KOPT-K1 (cell line): ENCODE results near the gene DLG4.
"Not testable (repeated sequence)": the region's sequence is repeated elsewhere in the genome, so short reads cannot be mapped to it uniquely, and the experiment has no call there.

Experiments
- H3K27ac ChIP-seq: fragments of 200-600 bp; sonication (generic); 2 replicates; pipeline ENCODE4 v1.5.1; 2016; ENCODE audit warnings: antibody characterized with exemption, mild to moderate bottlenecking, low read depth, low read length; ENCODE audit not compliant: poor library complexity, severe bottlenecking
- H3K36me3 ChIP-seq: fragments of 200-600 bp; sonication (generic); 2 replicates; pipeline ENCODE4 v1.5.1; 2017; ENCODE audit warnings: antibody characterized with exemption, mild to moderate bottlenecking, low read length, moderate library complexity; ENCODE audit not compliant: insufficient read depth
- H3K9me3 ChIP-seq: fragments of 200-600 bp; sonication (generic); 2 replicates; pipeline ENCODE4 v1.5.1; 2017; ENCODE audit warnings: antibody characterized with exemption, low read length, mild to moderate bottlenecking; ENCODE audit not compliant: insufficient read depth, poor library complexity, severe bottlenecking

The DLG4 gene

GRCh38 chr17:7177191-7177953, 42.3 kb downstream of the DLG4 start:
- no peak overlapping the region for H3K27ac ChIP-seq
- peaks cover 5% of the 10 kb centered on the region for H3K9me3 ChIP-seq
- H3K36me3 ChIP-seq: no peaks in the 10 kb centered on the region

GRCh38 chr17:7176841-7177190, 42.8 kb downstream of the DLG4 start:
- H3K9me3 ChIP-seq: peaks cover 5% of the 10 kb centered on the region
- H3K36me3 ChIP-seq: no peaks in the 10 kb centered on the region
- H3K27ac ChIP-seq: no peak overlapping the region

GRCh38 chr17:7176107-7176840, 43.4 kb downstream of the DLG4 start:
- H3K36me3 ChIP-seq: no peaks in the 10 kb centered on the region
- H3K27ac ChIP-seq: no peak overlapping the region
- peaks cover 5% of the 10 kb centered on the region for H3K9me3 ChIP-seq

- no peak overlapping the region for H3K27ac ChIP-seq
- peaks cover 5% of the 10 kb centered on the region for H3K9me3 ChIP-seq
- H3K36me3 ChIP-seq: no peaks in the 10 kb centered on the region
Measured at GRCh38 chr17:7175330-7175733, 44.3 kb downstream of the DLG4 start.

DNA sequence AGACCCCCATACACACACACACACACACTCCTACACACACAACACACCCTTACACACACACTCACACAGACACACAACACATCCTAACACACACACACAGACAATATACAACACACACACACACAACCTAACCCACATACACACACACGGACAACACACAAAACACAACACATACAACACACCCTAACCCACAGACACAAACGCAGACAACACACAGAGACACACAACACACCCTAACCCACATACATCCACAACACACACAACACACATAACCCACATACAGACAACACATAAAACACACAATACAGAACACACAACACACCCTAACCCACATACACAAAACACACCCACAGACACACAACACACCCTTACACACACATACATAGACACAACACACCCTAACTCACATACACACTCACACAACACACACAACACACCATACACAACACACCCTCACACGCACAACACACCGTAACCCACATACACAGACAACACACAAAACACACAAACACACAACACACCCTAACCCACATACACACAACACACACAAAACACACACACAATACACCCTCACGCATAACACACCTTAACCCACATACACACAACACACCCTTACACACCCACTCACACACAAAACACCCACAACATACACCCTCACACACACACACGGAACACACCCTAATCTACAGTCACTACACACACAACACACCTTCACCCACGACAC, 44.9 kb downstream of the DLG4 start:
- Histone ChIP-seq H3K9me3 (peaks cover 5% of the 10 kb centered on the region), H3K27ac (no peak overlapping the region), H3K36me3 (no peaks in the 10 kb centered on the region)

GRCh38 chr17:7173687-7174602, 45.7 kb downstream of the DLG4 start:
- H3K36me3 ChIP-seq: no peaks in the 10 kb centered on the region
- H3K27ac ChIP-seq: no peak overlapping the region
- peaks cover 10% of the 10 kb centered on the region for H3K9me3 ChIP-seq

DNA sequence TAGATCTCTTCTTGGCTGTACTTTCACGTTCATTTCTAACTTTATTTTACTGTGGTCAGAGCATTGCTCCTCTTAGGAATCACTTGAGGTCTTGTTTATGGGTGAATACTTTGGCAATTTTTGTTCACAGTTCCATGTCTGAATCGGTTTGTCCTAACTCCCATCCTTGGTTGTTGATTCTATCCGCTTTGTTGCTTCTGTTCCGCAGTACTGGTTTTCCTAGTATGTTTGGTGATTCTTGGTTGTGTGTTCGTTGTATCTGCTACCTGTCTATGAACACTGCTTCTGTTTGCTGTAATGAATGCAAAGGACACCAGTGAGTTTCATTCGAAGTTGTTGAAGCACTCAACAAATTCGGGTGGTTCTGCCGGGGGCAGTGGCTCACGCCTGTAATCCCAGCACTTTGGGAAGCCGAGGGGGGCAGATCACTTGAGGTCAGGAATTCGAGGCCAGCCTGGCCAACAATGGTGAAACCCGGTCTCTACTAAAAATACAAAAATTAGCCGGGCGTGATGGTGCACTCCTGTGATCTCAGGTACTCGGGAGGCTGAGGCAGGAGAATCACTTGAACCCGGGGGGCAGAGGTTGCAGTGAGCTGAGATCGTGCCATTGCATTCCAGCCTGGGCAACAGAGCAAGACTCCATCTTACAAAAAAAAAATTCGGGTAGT, 47.0 kb downstream of the DLG4 start:
- not testable (repeated sequence) for H3K27ac ChIP-seq, H3K36me3 ChIP-seq
- peaks cover 18% of the 10 kb centered on the region for H3K9me3 ChIP-seq

- H3K36me3 ChIP-seq, H3K27ac ChIP-seq: not testable (repeated sequence)
- peaks cover 14% of the 10 kb centered on the region for H3K9me3 ChIP-seq
Measured at GRCh38 chr17:7169565-7169908, 50.1 kb downstream of the DLG4 start.

DNA sequence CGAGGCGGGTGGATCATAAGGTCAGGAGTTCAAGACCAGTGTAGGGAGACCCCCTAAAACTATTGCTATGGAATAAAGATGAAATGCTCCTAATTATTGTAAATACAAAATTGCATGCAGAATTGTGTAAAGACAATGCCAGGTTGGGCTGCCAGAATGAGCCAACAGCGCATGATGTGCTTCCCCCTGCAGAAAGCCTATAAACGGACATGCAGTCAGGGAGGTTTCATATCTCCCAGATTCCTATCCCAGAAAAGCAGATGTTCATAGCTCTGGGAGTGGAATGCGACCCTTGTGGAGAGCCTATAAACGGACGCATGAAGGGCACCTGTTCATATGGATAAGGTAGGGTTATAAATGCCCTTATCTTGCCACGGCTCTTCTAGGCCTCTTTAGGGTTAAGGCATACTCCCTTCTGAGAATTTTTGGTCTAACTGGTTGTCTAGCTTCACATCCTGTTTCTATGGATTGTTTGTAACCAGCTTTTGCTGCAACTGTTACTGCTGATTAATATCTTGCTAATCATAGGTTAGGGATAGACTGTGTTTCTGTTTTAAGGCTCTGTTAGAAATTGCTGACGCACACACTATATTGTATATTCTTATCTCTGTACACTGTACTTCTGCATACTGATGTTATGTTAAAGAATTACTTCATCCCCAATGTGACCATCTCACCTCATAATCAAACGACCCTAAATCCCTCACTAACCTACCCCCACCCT, 50.6 kb downstream of the DLG4 start:
- H3K27ac ChIP-seq, H3K36me3 ChIP-seq: not testable (repeated sequence)
- peaks cover 14% of the 10 kb centered on the region for H3K9me3 ChIP-seq

DNA sequence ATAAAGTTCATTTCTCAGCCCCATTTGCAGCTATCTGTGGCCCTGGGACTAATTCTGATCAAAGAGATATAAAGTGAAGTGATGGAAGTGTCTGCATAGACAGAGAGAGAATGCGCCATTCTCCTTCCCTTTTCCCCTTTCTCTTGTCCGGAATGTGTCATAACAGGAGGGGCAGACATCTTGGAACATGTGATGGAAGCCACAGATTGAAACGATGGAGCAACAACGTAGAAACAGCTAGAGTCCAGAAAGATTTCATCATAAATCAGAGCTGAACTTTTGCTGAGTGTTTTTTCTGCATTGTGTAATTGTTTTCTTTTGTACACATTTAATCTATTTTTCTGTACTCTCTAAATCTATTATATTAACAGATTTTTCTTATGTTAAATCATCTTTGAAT, 51.8 kb downstream of the DLG4 start:
- no peaks in the 10 kb centered on the region for H3K36me3 ChIP-seq
- H3K9me3 ChIP-seq: peaks cover 14% of the 10 kb centered on the region
- H3K27ac ChIP-seq: no peak overlapping the region

- no peaks in the 10 kb centered on the region for H3K36me3 ChIP-seq
- H3K27ac ChIP-seq: no peak overlapping the region
- H3K9me3 ChIP-seq: peaks cover 14% of the 10 kb centered on the region
Measured at GRCh38 chr17:7166873-7167272, 52.8 kb downstream of the DLG4 start.

DNA sequence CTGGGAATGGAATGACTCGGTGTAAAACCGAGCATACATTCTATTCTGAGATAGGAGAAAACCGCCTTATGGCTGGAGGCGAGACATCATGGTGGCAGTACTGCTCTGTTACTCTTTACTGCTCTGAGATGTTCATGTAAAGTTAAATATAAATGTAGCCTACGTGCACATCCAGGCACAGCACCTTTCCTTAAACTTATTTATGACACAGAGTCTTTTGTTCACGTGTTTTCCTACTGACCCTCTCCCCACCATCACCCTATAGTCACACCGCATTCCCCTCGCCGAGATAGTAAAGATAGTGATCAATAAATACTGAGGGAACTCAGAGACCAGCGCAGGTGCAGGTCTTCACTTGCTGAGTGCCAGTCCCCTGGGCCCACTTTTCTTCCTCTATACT, 60.1 kb downstream of the DLG4 start:
- not testable (repeated sequence) for H3K27ac ChIP-seq, H3K9me3 ChIP-seq

GRCh38 chr17:7158424-7158823, 61.2 kb downstream of the DLG4 start:
- not testable (repeated sequence) for H3K36me3 ChIP-seq, H3K27ac ChIP-seq, H3K9me3 ChIP-seq

More for the DNA sequence above, 60.1 kb downstream of the DLG4 start:
- not testable (repeated sequence) for H3K36me3 ChIP-seq
